Right cardiac atrium (tissue), 5 donors: Measurements from ENCODE around the gene NUTF2. TPM values are rescaled to one million over a fixed set of nuclear protein-coding genes. Genes with fewer than 3 reads are reported as not detected.

Experiments
- ATAC-seq, 2 donors: fragments of 200-7000 bp; cut with Tn5 transposase; one replicate each; pipeline versions ENCODE4 v1.8.0 to v1.9.1; 2020; ENCODE audit warnings: moderate library complexity in 2 of 2, mild to moderate bottlenecking in 1 of 2
- DNase-seq, 3 donors: peaks; one replicate each; pipeline ENCODE4 v3.0.0-alpha.2; 2020
- H3K27ac ChIP-seq: one replicate; pipeline ENCODE4 v1.5.1; 2013; ENCODE audit warnings: mild to moderate bottlenecking, low read length, control low read depth, moderate library complexity
- H3K27me3 ChIP-seq: one replicate; pipeline ENCODE4 v1.6.1; 2013; ENCODE audit not compliant: control insufficient read depth, insufficient read depth
- H3K4me1 ChIP-seq: one replicate; pipeline ENCODE4 v1.6.1; 2013; ENCODE audit warnings: low read length; ENCODE audit not compliant: control insufficient read depth, insufficient read depth
- H3K4me3 ChIP-seq: one replicate; pipeline ENCODE4 v1.5.1; 2013; ENCODE audit warnings: low read length, control low read depth
- H3K9me3 ChIP-seq: one replicate; pipeline ENCODE4 v1.6.1; 2013; ENCODE audit warnings: low read length; ENCODE audit not compliant: control insufficient read depth
- WGBS: extraction: QIAGEN DNeasy Blood & Tissue Kit; methylation state at CpG from one replicate; pipeline ENCODE4 v1.1.7; 2013; 5-methylcytosine and 5-hydroxymethylcytosine counted together
- intact Hi-C, 4 donors: fragments of 100-400 bp; cut with DNase I; formaldehyde crosslinking; loops; one replicate each; pipeline versions ENCODE4 v1.11.0 to v1.14.0; 2022 to 2023
- polyA plus RNA-seq: library from polyadenylated mRNA; stranded (reverse); fragments of 200-250 nt; gene quantifications from one replicate; pipeline ENCODE4 v1.2.3, GENCODE V29; 2013
- total RNA-seq, 4 donors: library from RNA; stranded (reverse); fragmentation: NEBNext Ultra II Directional; extraction: Animal tissue kit (Norgen Biotek cat#: 25700); gene quantifications; one replicate each; pipeline ENCODE4 v1.2.1, GENCODE V29; 2021
- donor health status: healthy with polysubstance abuse.
- donor health status: DM: no; HTN: yes; CAD: no.
- donor health status: DM: no; HTN: no; CAD: no.
- donor health status: DM: no; HTN: yes; CAD: no; lungs with severe emphysema.
- donor health status: DM: yes; HTN: yes; CAD: no.

Gene NUTF2
- total and polyA plus RNA-seq, 5 donors: 66.6 to 125 (median 68.2) TPM

GRCh38 chr16:67807148-67807682 lies 39.5 kb upstream of the NUTF2 start:
- intact Hi-C loops: loop anchor here in 1 of 4 donors (10.0 kb wide), 1 partner anchor 132 kb away; no protein-coding TSS in a partner anchor
- H3K27ac ChIP-seq: no peak overlapping the region
- no peak for ATAC-seq

GRCh38 chr16:67811899-67812298 lies 34.8 kb upstream of the NUTF2 start:
- ATAC-seq: no peak
- DNase-seq: no peak
- Histone ChIP-seq H3K27me3 (no peaks in the 10 kb centered on the region), H3K27ac (no peak overlapping the region), H3K4me1 (no peaks in the 10 kb centered on the region), H3K9me3 (no peaks in the 10 kb centered on the region), H3K4me3 (no peak overlapping the region)
- intact Hi-C loops: loop anchor here in 2 of 4 donors (10.0 kb wide), 3 partner anchors 137 to 233 kb away; no protein-coding TSS in a partner anchor
- WGBS: 92% methylated on average over 1 of the region's 1 CpG

More at GRCh38 chr16:67807148-67807682, 39.5 kb upstream of the NUTF2 start:
- DNase-seq: no peak
- Histone ChIP-seq H3K4me3 (peak overlapping the region; percentile 62), H3K27me3 (no peaks in the 10 kb centered on the region), H3K4me1 (peaks cover 3% of the 10 kb centered on the region), H3K9me3 (no peaks in the 10 kb centered on the region)
- WGBS: 32% methylated on average over 24 of the region's 24 CpGs

- Histone ChIP-seq H3K9me3 (no peaks in the 10 kb centered on the region), H3K27ac (no peak overlapping the region), H3K27me3 (no peaks in the 10 kb centered on the region), H3K4me3 (no peak overlapping the region), H3K4me1 (no peaks in the 10 kb centered on the region)
- intact Hi-C loops: loop anchor here in 2 of 4 donors (10.0 kb wide), 3 partner anchors 140 to 230 kb away; no protein-coding TSS in a partner anchor
- ATAC-seq (no peak), DNase-seq (no peak)
- 86% methylated on average over 8 of the region's 8 CpGs for WGBS
Observed at GRCh38 chr16:67814567-67814966, 32.2 kb upstream of the NUTF2 start.

GRCh38 chr16:67820608-67821259 lies 26.0 kb upstream of the NUTF2 start:
- no peaks in the 10 kb centered on the region for H3K9me3 ChIP-seq
- H3K4me1 ChIP-seq: no peaks in the 10 kb centered on the region
- DNase-seq: no peak
- intact Hi-C loops: no loop called here
- no peaks in the 10 kb centered on the region for H3K27me3 ChIP-seq
- no peak overlapping the region for H3K4me3 ChIP-seq
- H3K27ac ChIP-seq: no peak overlapping the region
- WGBS: 94% methylated on average over 11 of the region's 11 CpGs
- ATAC-seq: no peak

GRCh38 chr16:67822511-67822910 lies 24.2 kb upstream of the NUTF2 start:
- DNase-seq (no peak), ATAC-seq (no peak)
- intact Hi-C loops: no loop called here
- no peaks in the 10 kb centered on the region for H3K27me3 ChIP-seq
- no peak overlapping the region for H3K4me3 ChIP-seq
- H3K27ac ChIP-seq: no peak overlapping the region
- WGBS: 89% methylated on average over 2 of the region's 2 CpGs
- no peaks in the 10 kb centered on the region for H3K9me3 ChIP-seq
- H3K4me1 ChIP-seq: no peaks in the 10 kb centered on the region

- intact Hi-C loops: no loop called here
- 85% methylated on average over 8 of the region's 8 CpGs for WGBS
- Histone ChIP-seq H3K4me1 (no peaks in the 10 kb centered on the region), H3K4me3 (no peak overlapping the region), H3K9me3 (no peaks in the 10 kb centered on the region), H3K27ac (no peak overlapping the region), H3K27me3 (no peaks in the 10 kb centered on the region)
- no peak for ATAC-seq
- no peak for DNase-seq
Observed at GRCh38 chr16:67825119-67825518, 21.6 kb upstream of the NUTF2 start.

- DNase-seq (peak in 1 of 3 donors; percentile 55), ATAC-seq (no peak)
- intact Hi-C loops: no loop called here
- no peaks in the 10 kb centered on the region for H3K27me3 ChIP-seq
- no peaks in the 10 kb centered on the region for H3K9me3 ChIP-seq
- no peak overlapping the region for H3K4me3 ChIP-seq
- no peaks in the 10 kb centered on the region for H3K4me1 ChIP-seq
- 93% methylated on average over 14 of the region's 14 CpGs for WGBS
- no peak overlapping the region for H3K27ac ChIP-seq
Observed at GRCh38 chr16:67825906-67826305, 20.8 kb upstream of the NUTF2 start.

GRCh38 chr16:67828651-67829050 lies 18.1 kb upstream of the NUTF2 start:
- no peak overlapping the region for H3K27ac ChIP-seq
- WGBS: 97% methylated on average over 4 of the region's 4 CpGs
- ATAC-seq: no peak
- peaks cover 3% of the 10 kb centered on the region for H3K4me1 ChIP-seq
- no peaks in the 10 kb centered on the region for H3K27me3 ChIP-seq
- DNase-seq: no peak
- no peak overlapping the region for H3K4me3 ChIP-seq
- intact Hi-C loops: no loop called here
- no peaks in the 10 kb centered on the region for H3K9me3 ChIP-seq

GRCh38 chr16:67833030-67833414 lies 13.7 kb upstream of the NUTF2 start:
- 5% methylated on average over 3 of the region's 3 CpGs for WGBS

GRCh38 chr16:67833415-67834241 lies 13.1 kb upstream of the NUTF2 start:
- intact Hi-C loops: loop anchor here in 2 of 4 donors (5.0 kb wide), 2 partner anchors 84 to 94 kb away; no protein-coding TSS in a partner anchor
- Histone ChIP-seq H3K27me3 (no peaks in the 10 kb centered on the region), H3K4me1 (peaks cover 3% of the 10 kb centered on the region), H3K27ac (peak overlapping the region; percentile 69), H3K4me3 (peak overlapping the region; percentile 92), H3K9me3 (no peaks in the 10 kb centered on the region)
- peak; percentile 94 to 98 (median 97) for DNase-seq
- ATAC-seq: peak; percentile 98
- under 1% methylated on average over 49 of the region's 49 CpGs for WGBS

More at GRCh38 chr16:67833030-67833414, 13.7 kb upstream of the NUTF2 start:
- no peak overlapping the region for H3K27ac ChIP-seq
- intact Hi-C loops: loop anchor here in 2 of 4 donors (5.0 kb wide), 2 partner anchors 84 to 94 kb away; no protein-coding TSS in a partner anchor
- no peaks in the 10 kb centered on the region for H3K9me3 ChIP-seq
- no peaks in the 10 kb centered on the region for H3K27me3 ChIP-seq
- peaks cover 3% of the 10 kb centered on the region for H3K4me1 ChIP-seq
- H3K4me3 ChIP-seq: peak overlapping the region; percentile 92
- ATAC-seq (peak; percentile 6 to 36), DNase-seq (peak in 1 of 3 donors; percentile 28)

- Histone ChIP-seq H3K4me1 (peaks cover 3% of the 10 kb centered on the region), H3K4me3 (peak overlapping the region; percentile 92), H3K9me3 (no peaks in the 10 kb centered on the region), H3K27me3 (no peaks in the 10 kb centered on the region), H3K27ac (peak overlapping the region; percentile 9)
- WGBS: 71% methylated on average over 10 of the region's 10 CpGs
- ATAC-seq (no peak), DNase-seq (no peak)
- intact Hi-C loops: loop anchor here in 2 of 4 donors (5.0 kb wide), 2 partner anchors 83 to 93 kb away; no protein-coding TSS in a partner anchor
Observed at GRCh38 chr16:67834242-67834614, 12.5 kb upstream of the NUTF2 start.
